ENCODE data around the gene TRIM38.

The TRIM38 gene

DNA sequence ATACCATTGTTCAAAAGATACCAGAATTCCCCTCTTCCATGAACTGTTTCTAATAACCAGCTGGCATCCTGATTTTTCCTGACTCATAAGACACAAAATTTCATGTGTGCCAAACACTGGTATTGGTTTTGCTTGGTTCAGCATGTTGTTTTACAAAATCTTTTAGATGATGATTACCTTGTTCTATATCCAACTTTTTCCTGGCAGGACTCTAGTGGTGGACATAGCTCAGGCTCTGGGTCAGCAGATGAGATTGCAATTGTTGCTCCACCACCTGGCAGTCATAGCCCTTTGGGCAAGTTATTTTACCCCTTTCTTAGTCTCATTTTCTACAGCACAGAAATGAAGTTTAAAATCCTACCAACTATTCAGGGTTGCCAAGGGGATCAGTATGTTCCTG lies 6.2 kb downstream of the TRIM38 start:
- TF ChIP-seq, protein P1, sequence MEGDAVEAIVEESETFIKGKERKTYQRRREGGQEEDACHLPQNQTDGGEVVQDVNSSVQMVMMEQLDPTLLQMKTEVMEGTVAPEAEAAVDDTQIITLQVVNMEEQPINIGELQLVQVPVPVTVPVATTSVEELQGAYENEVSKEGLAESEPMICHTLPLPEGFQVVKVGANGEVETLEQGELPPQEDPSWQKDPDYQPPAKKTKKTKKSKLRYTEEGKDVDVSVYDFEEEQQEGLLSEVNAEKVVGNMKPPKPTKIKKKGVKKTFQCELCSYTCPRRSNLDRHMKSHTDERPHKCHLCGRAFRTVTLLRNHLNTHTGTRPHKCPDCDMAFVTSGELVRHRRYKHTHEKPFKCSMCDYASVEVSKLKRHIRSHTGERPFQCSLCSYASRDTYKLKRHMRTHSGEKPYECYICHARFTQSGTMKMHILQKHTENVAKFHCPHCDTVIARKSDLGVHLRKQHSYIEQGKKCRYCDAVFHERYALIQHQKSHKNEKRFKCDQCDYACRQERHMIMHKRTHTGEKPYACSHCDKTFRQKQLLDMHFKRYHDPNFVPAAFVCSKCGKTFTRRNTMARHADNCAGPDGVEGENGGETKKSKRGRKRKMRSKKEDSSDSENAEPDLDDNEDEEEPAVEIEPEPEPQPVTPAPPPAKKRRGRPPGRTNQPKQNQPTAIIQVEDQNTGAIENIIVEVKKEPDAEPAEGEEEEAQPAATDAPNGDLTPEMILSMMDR (IDR thresholded peaks at IDR 0.05): no peak

DNA sequence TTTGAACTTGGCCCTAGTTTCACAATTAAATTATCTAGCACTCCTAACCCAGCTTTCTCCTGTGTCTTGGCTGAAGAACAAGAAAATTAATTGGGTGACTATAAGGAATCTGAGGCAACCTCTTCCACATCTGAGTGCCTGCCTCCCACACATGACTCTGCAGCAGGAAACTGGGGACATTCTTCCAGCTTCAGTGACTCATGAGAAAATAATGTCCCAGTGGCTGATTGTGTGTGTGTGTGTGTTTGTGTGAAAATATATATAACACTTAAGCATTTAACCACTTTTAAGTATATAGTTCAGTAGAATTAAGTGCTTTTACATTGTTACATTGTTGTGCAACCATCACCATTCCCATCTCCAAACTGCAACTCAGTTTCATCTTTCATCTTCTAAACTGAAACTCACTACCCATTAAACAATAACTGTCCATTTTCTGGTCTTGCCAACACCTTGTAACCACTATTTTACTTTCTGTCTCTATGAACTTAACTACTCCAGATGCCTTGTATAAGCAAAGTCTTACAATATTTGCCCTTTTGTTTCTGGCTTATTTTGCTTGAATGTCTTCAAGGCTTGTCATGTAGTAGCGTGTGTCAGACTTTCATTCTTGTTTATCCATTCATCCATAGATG lies 8.7 kb downstream of the TRIM38 start:
- TF ChIP-seq, protein P1 (IDR thresholded peaks at IDR 0.05): no peak

DNA sequence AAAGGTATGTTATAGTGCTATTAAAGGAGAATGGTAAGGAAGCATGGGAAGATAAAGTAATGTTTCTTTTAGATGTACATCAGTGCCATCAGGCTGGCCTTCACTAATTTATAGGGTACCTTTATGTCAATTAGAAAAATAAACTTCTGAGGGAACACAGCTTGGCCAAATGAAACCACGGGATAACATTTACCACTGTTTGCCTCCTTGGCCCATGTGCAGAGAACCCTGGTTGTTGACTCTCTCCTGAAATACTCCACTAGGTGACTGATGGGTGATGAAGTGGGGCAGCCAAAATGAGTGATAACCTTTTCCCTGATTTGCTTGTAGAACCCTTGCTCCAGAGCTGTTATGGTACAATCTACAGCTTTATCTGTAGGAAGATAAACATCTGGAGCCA lies 9.5 kb downstream of the TRIM38 start:
- TF ChIP-seq, protein P1 (IDR thresholded peaks at IDR 0.05): no peak

GRCh38 chr6:25972902-25973301 lies 10.3 kb downstream of the TRIM38 start:
- TF ChIP-seq, protein P1 (IDR thresholded peaks at IDR 0.05): no peak

- TF ChIP-seq, protein P1 (IDR thresholded peaks at IDR 0.05): no peak
These were observed 11.4 kb downstream of the TRIM38 start for GRCh38 chr6:25973923-25974555.

DNA sequence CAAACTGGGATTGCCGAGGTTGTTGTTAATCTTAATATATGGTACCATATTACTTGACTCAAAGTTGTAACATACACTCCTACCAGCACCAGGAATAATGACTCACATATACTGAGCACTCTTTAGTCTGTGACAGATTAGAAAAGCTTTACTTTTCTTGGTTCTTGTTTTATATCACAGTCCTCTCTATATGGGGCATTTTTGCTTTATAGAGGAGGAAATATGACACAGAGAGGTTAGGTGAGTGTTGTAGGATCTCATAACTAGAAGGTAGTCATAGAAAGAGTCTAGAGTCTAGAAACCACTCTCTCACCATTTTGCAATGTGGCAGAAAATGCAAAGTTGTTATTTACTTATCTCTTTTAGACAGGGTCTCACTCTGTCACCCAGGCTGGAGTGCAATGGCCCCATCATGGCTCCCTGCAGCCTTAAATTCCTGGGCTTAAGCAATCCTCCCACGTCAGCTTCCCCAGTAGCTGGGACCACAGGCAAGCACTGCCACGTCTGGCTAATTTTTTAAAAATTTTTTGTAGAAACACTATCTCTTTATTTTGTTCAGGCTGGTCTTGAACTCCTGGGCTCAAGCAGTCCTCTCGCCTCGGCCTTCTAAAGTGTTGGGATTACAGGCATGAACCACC lies 13.4 kb downstream of the TRIM38 start:
- TF ChIP-seq, protein P1 (IDR thresholded peaks at IDR 0.05): no peak

GRCh38 chr6:25980935-25981334 lies 18.3 kb downstream of the TRIM38 start:
- TF ChIP-seq, protein P1 (IDR thresholded peaks at IDR 0.05): no peak
